SU-DHL-6 (cell line): ENCODE data around the gene C17orf114.

Experiments used
- H2AFZ ChIP-seq: fragments of 200-600 bp; sonication (generic); 2 replicates; pipeline ENCODE4 v1.6.1; 2014; ENCODE audit warnings: low read depth, mild to moderate bottlenecking, moderate library complexity, mixed read lengths, antibody characterized with exemption, low read length; ENCODE audit not compliant: severe bottlenecking
- H3F3A ChIP-seq: fragments of 200-600 bp; shearing (Covaris generic); 2 replicates; pipeline ENCODE4 v1.6.0; 2016; ENCODE audit warnings: antibody characterized with exemption, mild to moderate bottlenecking; ENCODE audit not compliant: insufficient read depth
- H3K27ac ChIP-seq: fragments of 200-600 bp; sonication (generic); 2 replicates; pipeline ENCODE4 v1.5.1; 2016; ENCODE audit warnings: low read depth, mild to moderate bottlenecking, low read length, moderate library complexity, mixed read lengths
- H3K27me3 ChIP-seq: fragments of 200-600 bp; sonication (generic), shearing (Covaris generic); 2 replicates; pipeline ENCODE4 v1.6.0; 2014; ENCODE audit warnings: mild to moderate bottlenecking, low read length
- H3K36me3 ChIP-seq: fragments of 200-600 bp; sonication (generic); 2 replicates; pipeline ENCODE4 v1.6.1; 2014; ENCODE audit warnings: mild to moderate bottlenecking, low read length, mixed read lengths
- H3K4me2 ChIP-seq: fragments of 300-600, 200-600 bp; shearing (Covaris generic), sonication (generic); 2 replicates; pipeline ENCODE4 v1.6.0; 2014; ENCODE audit warnings: low read length, low read depth, mild to moderate bottlenecking; ENCODE audit not compliant: poor library complexity, severe bottlenecking
- H3K4me3 ChIP-seq: fragments of 200-600 bp; sonication (generic); 2 replicates; pipeline ENCODE4 v1.5.1; 2014; ENCODE audit warnings: antibody characterized with exemption, low read length, mild to moderate bottlenecking, mixed read lengths; ENCODE audit not compliant: insufficient read depth, poor library complexity, severe bottlenecking
- H3K79me2 ChIP-seq: fragments of 200-600 bp; sonication (generic); 2 replicates; pipeline ENCODE4 v1.6.1; 2014; ENCODE audit warnings: mild to moderate bottlenecking, low read length, moderate library complexity; ENCODE audit not compliant: insufficient read depth
- H3K9ac ChIP-seq: fragments of 200-600 bp; sonication (generic); 2 replicates; pipeline ENCODE4 v1.7.0; 2014; ENCODE audit warnings: mild to moderate bottlenecking, low read length
- H3K9me2 ChIP-seq: fragments of 200-600 bp; sonication (generic); replicated peaks from 2 replicates; pipeline ENCODE4 v1.6.1; 2014; ENCODE audit warnings: low read length; ENCODE audit not compliant: insufficient read depth
- H3K9me3 ChIP-seq: fragments of 200-600 bp; sonication (generic); 2 replicates; pipeline ENCODE4 v1.6.1; 2014; ENCODE audit warnings: low read length, mixed read lengths; ENCODE audit not compliant: insufficient read depth
- H4K20me1 ChIP-seq: fragments of 200-600 bp; sonication (generic); 2 replicates; pipeline ENCODE4 v1.6.1; 2014; ENCODE audit warnings: low read depth, mild to moderate bottlenecking, antibody characterized with exemption, low read length, moderate library complexity, mixed read lengths
- CTCF ChIP-seq: fragments of 200-600 bp; sonication (generic); IDR thresholded peaks from one replicate; pipeline ENCODE4 v1.5.1; 2017; ENCODE audit warnings: antibody characterized with exemption, mild to moderate bottlenecking, low read length, moderate library complexity; ENCODE audit not compliant: insufficient read depth, poor library complexity, severe bottlenecking
- EZH2phosphoT487 ChIP-seq: fragments of 200-600 bp; sonication (generic), shearing (Covaris generic); conservative IDR thresholded peaks from 2 replicates; pipeline ENCODE4 v1.6.1; 2018; ENCODE audit warnings: mild to moderate bottlenecking, antibody characterized with exemption, low read length, moderate library complexity, mixed read lengths

Gene C17orf114

GRCh38 chr17:4802228-4802627 lies at the start of gene C17orf114:
TSS of gene C17orf114 (minus strand) at chr17:4802328.
- no peaks in the 10 kb centered on the region for H3K9me2 ChIP-seq
- H3K9ac ChIP-seq, result no peak within 1 kb of the TSS
- no peak within 1 kb of the TSS for H3K27ac ChIP-seq
- H3K79me2 ChIP-seq, result no peaks in the 10 kb centered on the region
- no peaks in the 10 kb centered on the region for H3K36me3 ChIP-seq
- no peak within 1 kb of the TSS for H3K4me2 ChIP-seq
- no peaks in the 10 kb centered on the region for H4K20me1 ChIP-seq
- H3K27me3 ChIP-seq, result no peaks in the 10 kb centered on the region
- H3K9me3 ChIP-seq, result no peaks in the 10 kb centered on the region
- H3K4me3 ChIP-seq, result no peak within 1 kb of the TSS
- no peak for TF ChIP-seq EZH2phosphoT487
- no peak for TF ChIP-seq CTCF
- H3F3A ChIP-seq, result 0 out of 2 replicates have a peak, but pooled peaks cover 7% of the 10 kb centered on the region
- no peak within 1 kb of the TSS for H2AFZ ChIP-seq

GRCh38 chr17:4851084-4851483 lies 49.0 kb upstream of the C17orf114 start:
- no peaks in the 10 kb centered on the region for H3F3A ChIP-seq
- H3K79me2 ChIP-seq, result peaks cover 15% of the 10 kb centered on the region

GRCh38 chr17:4850246-4850645 lies 48.1 kb upstream of the C17orf114 start:
- Histone ChIP-seq H3K79me2 (peaks cover 19% of the 10 kb centered on the region), H3K27me3 (no peaks in the 10 kb centered on the region), H3F3A (no peaks in the 10 kb centered on the region), H2AFZ (no peak overlapping the region), H3K9me3 (no peaks in the 10 kb centered on the region), H3K4me3 (no peak overlapping the region), H4K20me1 (no peaks in the 10 kb centered on the region; the same call in 1 of the 2 replicates), H3K9me2 (no peaks in the 10 kb centered on the region), H3K36me3 (no peaks in the 10 kb centered on the region), H3K9ac (no peak overlapping the region), H3K4me2 (no peak overlapping the region), H3K27ac (no peak overlapping the region)
- no peak for TF ChIP-seq CTCF
- no peak for TF ChIP-seq EZH2phosphoT487

More at GRCh38 chr17:4851084-4851483, 49.0 kb upstream of the C17orf114 start:
- no peak for TF ChIP-seq EZH2phosphoT487
- no peak for TF ChIP-seq CTCF
- no peak overlapping the region for H3K9ac ChIP-seq
- no peak overlapping the region for H3K4me2 ChIP-seq
- H3K36me3 ChIP-seq, result no peaks in the 10 kb centered on the region
- H3K4me3 ChIP-seq, result no peak overlapping the region
- no peaks in the 10 kb centered on the region for H3K9me3 ChIP-seq
- H2AFZ ChIP-seq, result no peak overlapping the region
- no peaks in the 10 kb centered on the region for H3K27me3 ChIP-seq
- H3K9me2 ChIP-seq, result no peaks in the 10 kb centered on the region
- H4K20me1 ChIP-seq, result no peaks in the 10 kb centered on the region; the same call in 1 of the 2 replicates
- H3K27ac ChIP-seq, result no peak overlapping the region
